COLO668 (cell line): ENCODE results near the gene TNFAIP8L3.

Experiments used
- DNase-seq: peaks from one replicate; lab custom pipeline; 2025; ENCODE audit not compliant: unreplicated experiment; lab: John Stamatoyannopoulos, UW

TNFAIP8L3 gene

DNA sequence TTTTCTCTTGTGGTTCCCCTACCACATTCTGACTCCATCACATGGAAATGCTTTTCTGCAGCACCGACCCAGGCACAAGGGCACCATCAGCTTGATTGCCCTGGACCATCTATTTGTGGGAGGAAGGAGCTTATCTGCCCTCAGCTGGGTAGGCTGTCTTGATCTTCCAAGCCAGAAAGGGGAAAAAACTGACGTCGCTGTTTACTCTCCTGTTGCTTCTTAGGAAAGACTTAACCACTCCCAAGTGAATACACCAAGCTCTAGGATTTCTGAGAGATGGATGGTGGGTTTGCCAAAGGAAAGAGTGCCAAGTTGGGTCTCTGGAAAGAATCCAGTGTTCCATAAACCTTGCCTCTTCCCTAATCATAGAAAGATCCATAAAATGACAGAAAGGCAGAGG is 4.0 kb downstream of the TNFAIP8L3 start:
- no peak for DNase-seq

GRCh38 chr15:51089699-51090453 is 4.8 kb downstream of the TNFAIP8L3 start:
- DNase-seq: no peak

GRCh38 chr15:51089041-51089440 is 5.7 kb downstream of the TNFAIP8L3 start:
- no peak for DNase-seq

GRCh38 chr15:51088585-51088984 is 6.1 kb downstream of the TNFAIP8L3 start:
- DNase-seq: no peak

DNA sequence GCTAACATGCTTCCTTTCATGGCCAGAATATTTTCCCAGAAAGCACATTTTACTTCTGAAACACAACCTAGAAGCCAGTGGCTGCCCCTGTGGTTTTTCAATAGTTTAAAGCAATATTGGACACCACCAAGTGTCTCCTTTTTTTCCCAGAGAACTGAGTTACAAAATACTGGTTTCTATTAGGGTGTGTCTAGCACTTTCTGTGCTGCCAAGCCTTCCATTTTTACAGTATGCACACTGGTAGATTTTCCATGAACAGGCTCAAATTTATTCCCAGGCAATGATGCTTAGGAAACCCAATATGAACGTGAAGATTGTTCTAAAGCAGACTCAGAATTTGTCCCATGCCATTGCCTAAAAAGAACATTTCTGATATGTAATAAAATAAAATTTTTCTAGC is 7.2 kb downstream of the TNFAIP8L3 start:
- no peak for DNase-seq

DNA sequence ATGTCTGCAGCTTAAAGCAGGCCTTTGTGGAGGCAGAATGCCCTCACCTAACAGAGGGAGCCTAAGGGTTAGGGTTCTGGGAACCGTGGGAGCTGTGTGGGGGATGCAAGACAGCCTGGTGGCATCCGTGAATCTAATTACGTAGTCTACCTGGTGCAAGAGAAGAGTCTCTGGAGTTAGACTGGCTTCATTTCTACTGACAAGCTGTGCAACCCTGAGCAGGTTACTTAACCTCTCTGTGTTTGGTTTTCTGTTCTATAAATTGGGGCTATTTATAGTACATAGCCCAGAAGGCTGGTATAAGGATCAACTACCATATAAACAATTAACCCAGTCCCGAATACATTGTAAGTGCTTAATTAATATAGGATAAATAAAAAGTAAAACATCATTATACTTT is 8.3 kb downstream of the TNFAIP8L3 start:
- DNase-seq: no peak

GRCh38 chr15:51085764-51086163 is 8.9 kb downstream of the TNFAIP8L3 start:
- DNase-seq: no peak

GRCh38 chr15:51083641-51084166 is 11.0 kb downstream of the TNFAIP8L3 start:
- DNase-seq: no peak

DNA sequence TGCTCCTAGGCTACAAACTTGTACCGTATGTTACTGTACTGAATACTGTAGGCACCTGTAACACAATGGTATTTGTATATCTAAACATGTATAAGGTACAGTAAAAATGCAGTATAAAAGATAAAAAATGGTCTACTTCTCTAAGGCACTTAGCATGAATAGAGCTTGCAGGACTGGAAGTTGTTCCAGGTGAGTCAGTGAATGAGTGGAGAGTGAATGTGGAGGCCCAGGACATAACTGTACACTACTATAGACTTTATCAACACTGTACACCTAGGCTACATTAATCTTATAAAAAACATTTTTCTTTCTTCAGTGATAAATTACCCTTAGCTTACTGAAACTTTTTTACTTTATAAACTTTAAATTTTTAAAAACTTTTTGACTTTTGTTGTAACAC is 12.5 kb downstream of the TNFAIP8L3 start:
- no peak for DNase-seq

GRCh38 chr15:51080286-51080685 is 14.4 kb downstream of the TNFAIP8L3 start:
- no peak for DNase-seq

- DNase-seq: no peak
Observed at GRCh38 chr15:51079226-51079625, 15.5 kb downstream of the TNFAIP8L3 start.

- no peak for DNase-seq
Observed at GRCh38 chr15:51077221-51078153, 17.2 kb downstream of the TNFAIP8L3 start.

DNA sequence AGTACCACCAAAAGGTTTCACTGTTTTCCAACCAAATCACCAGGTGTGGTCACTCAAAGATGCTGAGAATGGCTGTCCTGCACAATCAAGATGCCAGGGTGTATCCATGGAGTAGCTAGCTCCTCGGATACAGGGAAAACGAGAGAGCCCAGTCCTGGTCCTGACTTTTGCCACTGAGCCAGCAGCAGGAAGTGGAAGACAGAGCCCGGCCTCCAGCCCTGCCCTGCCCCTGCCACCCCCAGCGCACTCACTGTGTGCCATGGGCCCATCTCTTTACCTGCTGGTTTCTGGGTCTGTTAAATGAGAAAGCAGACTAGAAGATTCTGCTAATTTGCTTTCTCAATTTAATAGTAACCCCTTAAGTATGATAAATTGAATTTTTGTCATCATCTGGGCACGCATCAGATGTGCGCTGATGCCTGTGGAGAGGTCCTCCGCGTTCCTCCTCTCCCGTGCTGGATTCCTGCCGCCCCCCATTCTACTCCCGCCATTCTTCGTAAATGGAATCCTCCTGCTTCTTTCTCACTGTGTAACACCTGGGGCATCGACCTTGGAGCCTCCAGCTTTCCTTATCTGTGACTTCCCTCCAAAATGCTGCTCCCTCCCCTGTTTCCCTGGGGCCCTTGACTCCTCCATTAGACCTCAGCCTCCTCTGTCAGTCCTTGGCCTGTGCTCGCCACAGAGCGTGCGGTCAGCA is 18.0 kb downstream of the TNFAIP8L3 start:
- DNase-seq: no peak

GRCh38 chr15:51075826-51076523 is 18.7 kb downstream of the TNFAIP8L3 start:
- no peak for DNase-seq

GRCh38 chr15:51075364-51075763 is 19.3 kb downstream of the TNFAIP8L3 start:
- DNase-seq: no peak

GRCh38 chr15:51074926-51075325 is 19.8 kb downstream of the TNFAIP8L3 start:
- DNase-seq: no peak

DNA sequence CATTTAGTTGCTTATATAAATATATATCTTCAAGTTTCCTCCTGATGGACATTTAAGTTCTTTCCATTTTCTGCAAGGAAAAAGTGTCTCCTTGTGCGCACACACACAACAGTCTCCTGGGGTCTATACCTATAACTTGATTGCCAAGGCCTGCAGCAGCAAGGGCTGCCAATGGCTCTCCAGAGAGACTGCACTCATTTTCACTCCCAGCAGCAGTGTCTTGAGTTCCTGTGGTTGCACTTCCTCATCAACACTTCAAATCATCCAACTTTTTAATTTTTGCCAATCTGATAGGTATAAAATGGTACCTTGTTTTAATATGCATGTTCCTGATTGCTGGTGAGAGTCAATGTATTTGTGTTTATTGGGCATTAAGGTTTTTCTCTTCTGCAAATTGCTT is 23.1 kb downstream of the TNFAIP8L3 start:
- no peak for DNase-seq

GRCh38 chr15:51069983-51070382 is 24.7 kb downstream of the TNFAIP8L3 start:
- no peak for DNase-seq

- no peak for DNase-seq
Observed at GRCh38 chr15:51067510-51067909, 27.2 kb downstream of the TNFAIP8L3 start.

DNA sequence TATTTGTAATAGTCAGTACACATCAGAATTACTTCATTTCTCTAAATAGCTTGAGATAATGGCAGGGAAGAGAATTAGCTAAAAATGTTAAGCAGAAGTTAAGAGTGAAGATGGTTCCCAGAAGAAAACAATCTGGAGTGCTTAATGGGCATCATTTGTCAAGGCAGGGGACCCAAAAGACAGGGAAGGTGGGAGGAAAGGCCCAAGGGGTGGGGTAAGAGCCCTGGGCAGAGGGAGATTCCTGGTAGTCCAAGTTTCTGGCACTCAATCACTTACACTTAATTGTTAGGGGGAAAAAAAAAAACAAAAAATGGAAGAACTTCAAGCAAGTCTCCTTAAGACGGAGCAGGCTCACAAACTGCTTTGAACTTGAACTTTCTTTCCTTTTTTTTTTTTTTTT is 28.9 kb downstream of the TNFAIP8L3 start:
- no peak for DNase-seq

DNA sequence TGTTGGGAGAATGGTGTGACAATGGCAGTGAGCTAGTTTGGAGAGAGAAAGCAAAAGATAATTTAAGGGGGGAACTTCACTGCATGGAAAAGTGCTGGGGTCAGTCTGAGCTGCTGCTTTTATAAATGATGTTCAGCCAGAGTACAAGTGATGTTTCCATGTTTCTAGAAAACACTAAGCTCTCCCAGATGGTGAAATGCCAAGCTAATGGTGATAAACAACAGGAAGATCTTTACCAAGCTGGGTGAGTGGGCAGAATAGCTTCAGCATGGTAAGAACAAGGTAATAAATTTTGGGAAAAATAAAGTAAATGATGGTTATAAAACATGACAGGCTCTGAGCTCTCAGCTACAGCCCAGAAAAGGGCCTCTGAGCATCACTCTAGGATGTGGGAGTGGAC is 29.4 kb downstream of the TNFAIP8L3 start:
- DNase-seq: no peak
